SHP77 treated with DMSO at 0.1 percent for 48 hours (cell line): ENCODE measurements around the gene TMEM247.
"Not testable (repeated sequence)": the region's sequence is repeated elsewhere in the genome, so short reads cannot be mapped to it uniquely, and the experiment has no call there.

Source experiments
- DNase-seq: peaks from one replicate; lab custom pipeline; 2025; lab: John Stamatoyannopoulos, UW

Gene TMEM247

DNA sequence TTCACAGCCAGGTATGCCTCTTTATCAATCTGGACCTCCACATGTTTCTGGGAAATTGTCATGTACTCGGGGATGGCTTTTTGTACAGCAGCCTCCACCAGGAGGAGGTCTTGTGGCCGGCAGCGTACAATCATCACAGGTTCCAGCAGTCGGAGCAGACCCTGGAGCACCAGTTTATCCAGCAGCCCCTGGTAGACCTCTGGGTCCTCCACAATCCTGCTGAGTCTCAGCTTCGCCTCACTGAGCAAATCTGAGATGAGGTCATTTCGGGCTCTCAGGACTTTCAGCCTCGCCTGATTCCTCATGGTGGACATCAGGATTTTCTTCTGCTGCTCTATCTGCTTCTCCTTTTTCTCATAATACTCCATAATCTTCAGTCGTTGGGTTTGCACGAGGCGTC lies 32.8 kb downstream of the TMEM247 start:
- DNase-seq, result no peak

DNA sequence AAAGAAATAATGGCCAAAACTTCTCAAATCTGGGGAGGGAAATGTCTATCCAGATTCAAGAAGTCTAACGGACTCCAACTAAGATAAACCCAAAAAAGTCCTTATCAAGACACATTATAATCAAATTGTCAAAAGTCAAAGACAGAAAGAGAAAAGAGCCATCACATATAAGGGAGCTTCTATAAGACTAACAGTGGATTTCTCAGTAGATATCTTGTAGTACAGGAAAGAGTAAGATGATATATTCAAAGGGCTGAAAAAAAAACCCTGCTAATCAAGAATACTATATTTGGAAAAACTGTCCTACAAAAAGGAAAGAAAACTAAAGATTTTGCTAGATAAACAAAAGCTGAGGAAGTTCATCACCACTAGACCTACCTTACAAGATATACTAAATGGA lies 35.4 kb downstream of the TMEM247 start:
- DNase-seq, result no peak

DNA sequence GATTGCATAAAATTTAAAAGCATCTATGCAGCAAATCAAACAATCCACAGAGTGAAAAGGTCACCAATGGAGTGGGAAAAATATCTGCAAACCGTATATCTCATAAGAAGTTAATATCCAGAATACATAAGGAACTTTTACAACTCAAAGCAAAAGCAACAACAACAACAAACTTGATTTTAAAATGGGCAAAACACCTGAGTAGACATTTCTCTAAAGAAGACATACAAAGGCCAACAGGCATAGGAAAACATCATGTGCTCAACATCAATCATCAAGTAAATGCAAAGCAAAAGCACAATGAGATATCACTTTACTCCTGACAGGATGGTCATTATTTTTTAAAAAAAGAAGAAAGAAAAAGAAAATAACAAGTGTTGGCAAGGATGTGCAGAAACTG lies 38.1 kb downstream of the TMEM247 start:
- DNase-seq, result no peak

DNA sequence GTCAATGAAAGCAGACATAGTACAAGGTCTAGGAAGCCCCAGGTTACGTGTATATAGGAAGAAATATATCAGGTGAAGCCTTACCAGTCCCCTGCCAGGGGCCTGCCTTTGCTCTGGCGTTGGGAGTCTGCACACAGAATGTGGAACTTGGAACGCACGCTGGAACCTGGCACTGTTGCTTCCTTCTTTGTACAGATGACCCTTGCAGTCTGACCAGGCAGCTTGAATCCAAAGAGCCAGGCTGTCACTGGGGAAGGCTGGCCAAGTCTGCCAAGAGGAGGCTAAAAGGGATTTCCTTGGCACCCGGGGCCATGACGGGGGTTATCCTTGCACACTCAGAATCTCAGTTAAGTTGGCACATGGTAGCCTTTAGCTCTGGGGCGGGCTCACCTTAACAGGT lies 39.5 kb downstream of the TMEM247 start:
- no peak for DNase-seq

DNA sequence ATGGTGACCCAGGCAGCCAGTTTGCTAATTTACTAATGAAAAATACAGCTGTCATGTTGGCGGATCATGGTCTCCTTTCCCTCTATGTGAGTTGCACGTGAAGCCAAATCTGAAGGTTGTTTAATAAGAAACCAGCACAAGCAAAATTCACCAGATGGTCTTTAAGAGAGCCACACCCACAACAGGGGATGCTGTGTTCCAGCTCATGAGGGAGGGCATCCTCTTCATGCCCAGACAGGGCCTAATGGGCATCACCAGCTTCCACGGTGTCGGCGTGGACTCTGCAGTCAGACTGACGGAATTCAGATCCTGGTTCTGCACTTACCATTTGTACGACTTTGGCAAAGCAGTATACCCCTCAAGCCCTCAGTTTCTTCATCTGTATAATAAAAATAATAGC lies 39.9 kb downstream of the TMEM247 start:
- DNase-seq, result no peak

DNA sequence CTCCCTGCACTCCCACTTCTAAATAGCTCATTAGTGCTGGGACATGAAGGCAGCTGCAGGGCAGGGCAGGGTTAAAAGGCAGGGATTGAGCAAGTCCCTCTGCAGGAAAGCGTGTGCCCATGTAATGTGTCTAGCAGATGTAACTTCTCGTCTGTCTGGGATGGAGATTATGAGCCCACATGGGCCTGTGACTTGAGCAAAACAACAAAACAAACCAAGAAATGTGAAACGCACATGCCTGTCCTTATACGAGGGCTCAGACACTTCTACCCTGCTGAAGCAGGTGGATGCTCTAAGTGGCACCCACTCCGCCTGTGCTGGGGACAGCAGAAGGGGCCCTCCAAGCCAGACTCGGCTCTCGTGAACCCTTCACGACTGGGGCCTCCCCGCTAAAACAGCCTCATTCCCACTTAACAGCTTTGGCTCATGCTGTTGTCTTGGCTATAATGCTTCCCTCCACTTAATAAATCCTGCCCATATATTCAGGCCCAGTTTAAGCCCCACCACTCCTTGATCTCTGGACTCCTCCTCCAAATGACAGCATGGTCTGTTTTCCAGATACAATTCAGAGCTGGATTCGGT lies 40.9 kb downstream of the TMEM247 start:
- no peak for DNase-seq

DNA sequence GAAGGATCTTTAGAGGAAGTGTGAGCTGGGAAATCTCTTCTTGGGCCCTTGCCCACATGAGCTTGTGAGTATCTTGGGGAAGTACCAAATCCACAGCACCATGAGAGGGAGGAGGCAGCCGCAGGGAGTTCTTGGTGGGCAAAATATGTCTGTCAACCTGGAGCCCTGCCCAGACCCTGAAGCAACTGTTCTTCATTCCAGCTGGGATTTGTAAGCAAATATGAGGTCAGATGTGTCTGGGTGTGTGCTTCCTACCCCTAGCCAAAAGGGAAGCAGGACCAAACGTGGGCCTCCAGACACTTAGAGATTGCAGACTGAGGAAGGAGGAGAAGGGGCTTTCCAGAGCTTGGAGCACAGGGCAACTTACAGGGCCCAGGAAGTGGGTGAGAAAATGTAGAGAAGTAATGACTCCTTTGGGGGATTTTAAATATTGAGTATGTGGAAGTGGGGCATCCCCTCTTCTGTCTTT lies 41.9 kb downstream of the TMEM247 start:
- no peak for DNase-seq

DNA sequence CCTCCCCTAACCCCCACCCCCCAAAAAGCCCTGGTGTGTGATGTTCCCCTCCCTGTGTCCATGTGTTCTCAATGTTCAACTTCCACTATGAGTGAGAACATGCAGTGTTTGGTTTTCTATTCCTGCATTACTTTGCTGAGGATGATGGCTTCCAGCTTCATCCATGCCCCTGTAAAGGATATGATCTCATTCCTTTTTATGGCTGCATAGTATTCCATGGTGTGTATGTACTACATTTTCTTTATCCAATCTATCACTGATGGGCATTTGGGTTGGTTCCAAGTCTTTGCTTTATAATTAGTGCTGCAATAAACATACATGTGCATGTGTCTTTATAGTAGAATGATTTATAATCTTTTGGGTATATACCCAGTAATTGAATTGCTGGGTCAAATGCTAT lies 43.0 kb downstream of the TMEM247 start:
- DNase-seq, result not testable (repeated sequence)

DNA sequence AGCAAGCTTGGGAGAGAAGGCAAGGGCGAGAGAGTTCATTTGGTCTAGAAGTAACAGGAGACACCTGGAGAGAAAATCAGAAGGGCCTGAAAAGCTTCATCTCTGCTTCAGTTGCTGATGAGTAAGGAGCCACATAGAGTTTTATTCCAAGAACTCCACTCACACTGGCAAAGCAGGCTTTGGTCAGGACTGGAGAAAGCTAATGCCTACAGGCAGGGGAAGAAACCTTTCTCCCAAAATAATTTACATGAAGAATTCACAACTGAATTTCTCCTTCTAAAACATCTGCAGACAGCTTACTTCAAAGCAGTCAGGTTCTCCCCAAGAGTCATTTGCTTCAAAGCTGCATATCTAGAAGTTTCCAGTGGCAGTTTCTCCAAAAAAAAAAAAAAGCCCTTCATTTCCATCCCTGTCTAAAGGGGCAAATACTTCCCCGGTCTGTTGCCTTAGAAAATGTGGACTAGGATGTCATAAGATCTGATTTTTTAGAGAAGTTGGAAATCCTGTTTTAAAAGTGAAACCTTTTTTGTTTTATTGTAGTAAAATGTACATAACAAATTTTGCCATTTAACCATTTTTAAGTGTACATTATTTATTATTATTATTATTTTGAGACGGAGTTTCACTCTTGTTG lies 46.3 kb downstream of the TMEM247 start:
- DNase-seq, result no peak

DNA sequence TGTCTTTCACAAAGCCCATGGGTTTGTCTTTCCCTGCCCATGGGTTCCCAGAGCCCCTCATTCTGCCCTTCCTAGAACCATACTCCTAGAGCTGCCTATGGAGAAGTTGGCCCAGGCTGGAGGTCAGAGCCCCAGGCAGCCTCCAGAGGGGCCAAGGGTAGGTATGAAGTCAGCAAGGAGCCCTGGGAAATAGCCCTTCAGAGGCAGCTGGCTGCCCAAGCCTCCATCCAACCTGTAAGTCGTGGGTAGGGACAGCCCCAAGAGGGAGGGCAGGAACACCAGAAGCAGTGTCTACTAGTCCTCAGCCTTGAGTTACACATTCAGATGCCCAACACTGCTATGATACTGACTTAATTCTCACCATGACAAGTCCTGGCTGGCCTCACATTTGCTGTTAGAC lies 49.5 kb downstream of the TMEM247 start:
- no peak for DNase-seq

DNA sequence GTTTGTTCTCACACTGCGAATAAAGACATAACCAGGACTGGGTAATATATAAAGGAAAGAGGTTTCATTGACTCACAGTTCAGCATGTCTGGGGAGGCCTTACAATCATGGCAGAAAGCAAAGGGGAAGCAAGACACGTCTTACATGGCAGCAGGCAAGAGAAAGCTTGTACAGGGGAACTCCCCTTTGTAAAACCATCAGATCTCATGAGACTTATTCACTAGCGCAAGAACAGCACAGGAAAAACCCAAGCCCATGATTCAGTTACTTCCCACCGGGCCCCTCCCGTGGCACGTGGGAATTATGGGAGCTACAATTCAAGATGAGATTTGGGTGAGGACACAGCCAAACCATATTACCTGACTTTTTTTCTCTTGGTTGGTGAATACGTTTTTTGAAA lies 51.3 kb downstream of the TMEM247 start:
- DNase-seq, result no peak

DNA sequence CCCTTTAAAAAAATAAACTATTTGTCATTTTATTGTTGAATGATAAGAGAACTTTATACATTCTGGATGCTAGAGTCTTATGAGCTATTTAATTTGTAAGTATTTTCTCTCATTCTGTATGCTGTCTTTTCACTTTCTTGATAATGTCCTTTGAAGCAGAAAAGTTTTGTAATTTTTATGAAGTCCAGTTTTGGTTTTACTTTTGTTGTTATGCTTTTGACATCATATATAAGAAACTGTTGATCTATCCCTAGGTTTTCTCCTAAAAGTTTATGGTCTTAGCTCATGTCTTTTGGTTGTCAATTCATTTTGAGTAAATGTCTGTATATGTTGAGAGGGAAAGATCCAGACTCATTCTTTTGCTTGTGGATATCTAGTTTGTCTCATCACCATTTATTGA lies 52.5 kb downstream of the TMEM247 start:
- DNase-seq, result no peak
